Upper lobe of left lung (tissue), 6 donors: ENCODE data around the gene PRKCA. TPM values are rescaled to one million over a fixed set of nuclear protein-coding genes. Genes with fewer than 3 reads are reported as not detected.

ENCODE experiments used
- ATAC-seq, 2 donors: fragments of 200-7000 bp; cut with Tn5 transposase; one replicate each; pipeline ENCODE4 v1.9.1; 2022; ENCODE audit warnings: mild to moderate bottlenecking in 2 of 2, moderate library complexity in 2 of 2; ENCODE audit not compliant: low FRiP score in 2 of 2
- DNase-seq, 2 donors: peaks; one replicate each; pipeline ENCODE4 v3.0.0-alpha.2; 2019 to 2020
- H3K27ac ChIP-seq, 4 donors: fragments of 200-600 bp; sonication (generic); one replicate each; pipeline ENCODE4 v1.5.1; 2016 to 2019
- H3K27me3 ChIP-seq, 4 donors: fragments of 200-600 bp; sonication (generic); one replicate each; pipeline ENCODE4 v1.5.1; 2017 to 2019
- H3K36me3 ChIP-seq, 4 donors: fragments of 200-600 bp; sonication (generic); one replicate each; pipeline ENCODE4 v1.5.1; 2016 to 2019
- H3K4me1 ChIP-seq, 4 donors: fragments of 200-600 bp; sonication (generic); one replicate each; pipeline ENCODE4 v1.5.1; 2018 to 2019
- H3K4me3 ChIP-seq, 4 donors: fragments of 200-600 bp; sonication (generic); one replicate each; pipeline ENCODE4 v1.5.1; 2017 to 2019; ENCODE audit warnings: mild to moderate bottlenecking in 2 of 4, moderate library complexity in 1 of 4
- H3K9me3 ChIP-seq, 4 donors: fragments of 200-600 bp; sonication (generic); one replicate each; pipeline ENCODE4 v1.5.1; 2018 to 2019
- EP300 ChIP-seq, 4 donors: sonication (generic); formaldehyde crosslinking; IDR thresholded peaks; one replicate each; pipeline ENCODE4 v1.5.1; 2017; ENCODE audit warnings: antibody characterized with exemption in 4 of 4, control low read depth in 2 of 4
- POLR2A ChIP-seq, 4 donors: fragments of 450-650 bp; IDR thresholded peaks; one replicate each; pipeline ENCODE4 v1.5.1; 2016 to 2017; ENCODE audit warnings: antibody characterized with exemption in 4 of 4, mild to moderate bottlenecking in 2 of 4
- POLR2AphosphoS5 ChIP-seq, 2 donors: sonication (generic); formaldehyde crosslinking; IDR thresholded peaks; one replicate each; pipeline ENCODE4 v1.5.1; 2017; ENCODE audit warnings: antibody characterized with exemption in 2 of 2
- WGBS, 2 donors: methylation state at CpG; one replicate each; pipeline ENCODE4 v1.1.5; 2017 to 2018; 5-methylcytosine and 5-hydroxymethylcytosine counted together
- total RNA-seq, 6 donors: library from RNA; depleted of rRNA in 4 of 6; stranded (reverse); fragments of >200 nt in 4 of 6; gene quantifications; one replicate each; pipeline versions ENCODE4 v1.1.0 to v1.2.1, GENCODE V29; 2016 to 2021
- TF ChIP-seq, protein P1 (sequence below), 6 experiments: fragments of 450-650 bp in 4 of 6; fragments of 200-600 bp in 2 of 6; sonication (generic) in 2 of 6; IDR thresholded peaks; one replicate each; pipeline ENCODE4 v1.5.1; 2016 to 2019; ENCODE audit warnings: antibody characterized with exemption in 6 of 6
- donor health status: DM: no; HTN: no; CAD: no; lungs with moderate emphysema.
- donor health status: DM: no; HTN: yes; CAD: no; lungs with severe emphysema.

PRKCA gene
- total RNA-seq, 6 donors from 2014 or later, result 10.9 to 29.3 (median 18.0) TPM

DNA sequence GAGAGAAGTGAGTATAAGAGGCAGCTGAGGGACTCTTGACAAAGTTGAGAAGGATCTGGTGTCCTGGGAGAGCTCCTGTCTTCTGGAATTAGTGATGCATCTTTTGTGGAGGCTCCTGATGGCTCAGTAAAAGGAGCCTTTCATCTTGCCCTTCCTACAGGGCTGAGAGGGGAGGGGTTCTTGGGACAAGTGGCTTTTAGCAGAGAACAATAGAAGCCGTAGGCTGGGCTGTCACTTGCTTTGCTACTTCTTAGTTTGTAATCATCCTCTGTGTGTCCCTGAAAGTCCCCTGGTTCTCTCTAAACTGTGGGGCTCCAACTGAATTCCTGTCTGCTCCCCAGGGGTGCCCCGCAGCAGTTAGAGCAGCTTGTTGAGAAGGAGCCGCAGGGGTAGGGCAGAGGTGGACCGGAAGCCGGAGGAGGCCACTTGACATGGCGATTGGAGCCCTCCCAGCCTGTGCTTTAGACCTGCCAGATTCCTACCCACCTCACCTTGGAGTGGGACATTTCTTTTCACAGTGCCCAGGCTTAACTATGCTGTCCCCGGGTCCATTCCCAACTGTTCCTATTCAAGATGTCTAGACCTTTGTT, 85.1 kb downstream of the PRKCA start:
- ATAC-seq, result peak in 1 of 2 donors; percentile 45
- Histone ChIP-seq H3K9me3 (no peaks in the 10 kb centered on the region), H3K27me3 (no peaks in the 10 kb centered on the region), H3K27ac (no peak overlapping the region), H3K36me3 (no peaks in the 10 kb centered on the region), H3K4me1 (peaks cover 0 to 11% (median 4%) of the 10 kb centered on the region in 4 donors), H3K4me3 (no peak overlapping the region)
- WGBS, 2 donors, result 66 to 67% methylated on average over 7 of the region's 7 CpGs
- TF ChIP-seq EP300 (IDR thresholded peaks at IDR 0.05) (no peak), POLR2AphosphoS5 (IDR thresholded peaks at IDR 0.05) (no peak), POLR2A (IDR thresholded peaks at IDR 0.05) (no peak)
- TF ChIP-seq, protein P1, sequence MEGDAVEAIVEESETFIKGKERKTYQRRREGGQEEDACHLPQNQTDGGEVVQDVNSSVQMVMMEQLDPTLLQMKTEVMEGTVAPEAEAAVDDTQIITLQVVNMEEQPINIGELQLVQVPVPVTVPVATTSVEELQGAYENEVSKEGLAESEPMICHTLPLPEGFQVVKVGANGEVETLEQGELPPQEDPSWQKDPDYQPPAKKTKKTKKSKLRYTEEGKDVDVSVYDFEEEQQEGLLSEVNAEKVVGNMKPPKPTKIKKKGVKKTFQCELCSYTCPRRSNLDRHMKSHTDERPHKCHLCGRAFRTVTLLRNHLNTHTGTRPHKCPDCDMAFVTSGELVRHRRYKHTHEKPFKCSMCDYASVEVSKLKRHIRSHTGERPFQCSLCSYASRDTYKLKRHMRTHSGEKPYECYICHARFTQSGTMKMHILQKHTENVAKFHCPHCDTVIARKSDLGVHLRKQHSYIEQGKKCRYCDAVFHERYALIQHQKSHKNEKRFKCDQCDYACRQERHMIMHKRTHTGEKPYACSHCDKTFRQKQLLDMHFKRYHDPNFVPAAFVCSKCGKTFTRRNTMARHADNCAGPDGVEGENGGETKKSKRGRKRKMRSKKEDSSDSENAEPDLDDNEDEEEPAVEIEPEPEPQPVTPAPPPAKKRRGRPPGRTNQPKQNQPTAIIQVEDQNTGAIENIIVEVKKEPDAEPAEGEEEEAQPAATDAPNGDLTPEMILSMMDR (IDR thresholded peaks at IDR 0.05), result no peak
- no peak for DNase-seq

- ATAC-seq, result no peak
- 80 to 87% methylated on average over 7 of the region's 7 CpGs for WGBS, 2 donors
These were observed 90.5 kb downstream of the PRKCA start for GRCh38 chr17:66392783-66393437.

GRCh38 chr17:66395961-66396360, 93.5 kb downstream of the PRKCA start:
- no peak for TF ChIP-seq POLR2AphosphoS5 (IDR thresholded peaks at IDR 0.05)
- DNase-seq (no peak), ATAC-seq (no peak)
- no peak overlapping the region for H3K27ac ChIP-seq
- H3K4me3 ChIP-seq, result no peak overlapping the region
- H3K27me3 ChIP-seq, result no peaks in the 10 kb centered on the region
- no peaks in the 10 kb centered on the region for H3K4me1 ChIP-seq
- no peaks in the 10 kb centered on the region for H3K9me3 ChIP-seq
- no peaks in the 10 kb centered on the region for H3K36me3 ChIP-seq

More at GRCh38 chr17:66392783-66393437, 90.5 kb downstream of the PRKCA start:
- Histone ChIP-seq H3K9me3 (no peaks in the 10 kb centered on the region), H3K4me1 (no peaks in the 10 kb centered on the region), H3K4me3 (no peak overlapping the region), H3K27ac (no peak overlapping the region), H3K27me3 (no peaks in the 10 kb centered on the region), H3K36me3 (no peaks in the 10 kb centered on the region)
- TF ChIP-seq POLR2A (IDR thresholded peaks at IDR 0.05) (no peak), POLR2AphosphoS5 (IDR thresholded peaks at IDR 0.05) (no peak), EP300 (IDR thresholded peaks at IDR 0.05) (no peak)
- TF ChIP-seq, protein P1 (IDR thresholded peaks at IDR 0.05), result no peak
- no peak for DNase-seq

DNA sequence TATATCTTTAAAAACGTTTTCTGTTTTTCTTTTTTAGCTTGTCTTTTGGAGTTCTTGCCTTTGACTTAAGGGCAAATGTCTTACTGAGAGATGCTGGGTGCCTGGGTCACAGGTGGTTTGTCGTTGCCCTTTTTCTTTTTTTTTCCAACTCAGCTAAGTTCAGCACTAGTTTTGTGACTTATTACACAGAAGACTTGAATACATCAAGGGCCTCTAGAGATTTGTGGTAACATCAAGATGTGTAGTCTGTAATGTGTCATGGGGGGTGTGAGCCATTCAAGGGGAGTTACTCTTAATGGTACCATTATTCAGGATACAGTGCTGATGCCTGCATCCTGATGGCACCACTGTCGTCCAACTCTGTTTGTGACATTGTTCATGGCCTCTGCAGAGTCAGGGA, 95.1 kb downstream of the PRKCA start:
- Histone ChIP-seq H3K4me3 (no peak overlapping the region), H3K27me3 (no peaks in the 10 kb centered on the region), H3K9me3 (no peaks in the 10 kb centered on the region), H3K4me1 (no peaks in the 10 kb centered on the region), H3K27ac (no peak overlapping the region), H3K36me3 (no peaks in the 10 kb centered on the region)
- TF ChIP-seq EP300 (IDR thresholded peaks at IDR 0.05) (no peak), POLR2A (IDR thresholded peaks at IDR 0.05) (no peak), POLR2AphosphoS5 (IDR thresholded peaks at IDR 0.05) (no peak)
- TF ChIP-seq, protein P1 (IDR thresholded peaks at IDR 0.05), result no peak
- no peak for DNase-seq
- 79 to 80% methylated on average over 3 of the region's 3 CpGs for WGBS, 2 donors
- peak in 1 of 2 donors; percentile 42 for ATAC-seq

- Histone ChIP-seq H3K4me3 (no peak overlapping the region), H3K36me3 (no peaks in the 10 kb centered on the region), H3K9me3 (no peaks in the 10 kb centered on the region), H3K27ac (no peak overlapping the region), H3K4me1 (no peaks in the 10 kb centered on the region), H3K27me3 (no peaks in the 10 kb centered on the region)
- 64 to 66% methylated on average over 4 of the region's 4 CpGs for WGBS, 2 donors
- no peak for TF ChIP-seq POLR2AphosphoS5 (IDR thresholded peaks at IDR 0.05)
- TF ChIP-seq, protein P1 (IDR thresholded peaks at IDR 0.05), result no peak
- no peak for TF ChIP-seq EP300 (IDR thresholded peaks at IDR 0.05)
- no peak for TF ChIP-seq POLR2A (IDR thresholded peaks at IDR 0.05)
- DNase-seq (no peak), ATAC-seq (no peak)
These were observed 95.6 kb downstream of the PRKCA start for GRCh38 chr17:66398059-66398458.
